Activated naive CD8-positive, alpha-beta T cell treated with anti-CD3 and anti-CD28 coated beads, Interleukin-2, amount 10 ng/mL, durations not matched to agents 7 days and 5 days (primary cell): Measurements from ENCODE around the gene RNF115. TPM values are rescaled to one million over a fixed set of nuclear protein-coding genes. Genes with fewer than 3 reads are reported as not detected.

Source experiments
- microRNA-seq: library from miRNA; unstranded; fragments of <30 nt; microRNA quantifications from one replicate; pipeline ENCODE4 v1.2.0, GENCODE V29; 2022
- total RNA-seq, 2 experiments: library from RNA; stranded (reverse); gene quantifications; one replicate each; pipeline ENCODE4 v1.2.3, GENCODE V29; 2021

Gene RNF115
- total RNA-seq, 2 experiments from 2014 or later: 14.7 to 15.0 TPM

Small RNAs within 50 kb of the gene (microRNA-seq; reads per million reads assigned to microRNA genes)
- not detected for gene MIR6736

Other genes starting within 250 kb of the RNF115 start
- gene GPR89A, start 216.1 kb downstream of the RNF115 start, total RNA-seq: 10 to 100 TPM; 33.1 to 36.6 TPM
- gene PDZK1, start 116.7 kb downstream of the RNF115 start, total RNA-seq: under 1 TPM; 0.30 to 0.51 TPM
- gene CD160, start 104.6 kb downstream of the RNF115 start, total RNA-seq: under 1 TPM; 0.20 to 0.53 TPM
- 10 to 100 TPM; 34.6 to 35.1 TPM for gene POLR3C, start 105 bp upstream of the RNF115 start, total RNA-seq
- 1 to 10 TPM; 2.9 to 3.5 TPM for gene NUDT17, start 21.5 kb upstream of the RNF115 start, total RNA-seq
- gene PIAS3, start 35.0 kb upstream of the RNF115 start, total RNA-seq: 10 to 100 TPM; 31.8 to 33.3 TPM
- gene ANKRD35, start 61.8 kb upstream of the RNF115 start, total RNA-seq: under 1 TPM; 0.40 to 0.69 TPM
- 1 to 10 TPM; 2.1 to 2.2 TPM for gene ITGA10, start 86.0 kb upstream of the RNF115 start, total RNA-seq
- gene PEX11B, start 94.6 kb upstream of the RNF115 start, total RNA-seq: 10 to 100 TPM; 31.0 to 35.8 TPM
- 100 to 1,000 TPM; 157 to 160 TPM for gene RBM8A, start 103.4 kb upstream of the RNF115 start, total RNA-seq
- gene LIX1L, start 133.9 kb upstream of the RNF115 start, total RNA-seq: 10 to 100 TPM; 54.0 to 57.5 TPM
- gene ANKRD34A, start 140.5 kb upstream of the RNF115 start, total RNA-seq: 1 to 10 TPM; 2.2 to 2.8 TPM
- 10 to 100 TPM; 32.6 to 34.9 TPM for gene POLR3GL, start 140.6 kb upstream of the RNF115 start, total RNA-seq
- gene TXNIP, start 172.5 kb upstream of the RNF115 start, total RNA-seq: 100 to 1,000 TPM; 678 to 725 TPM
- gene HJV, start 197.6 kb upstream of the RNF115 start, total RNA-seq: not detected